HG03066 (cell line): ENCODE data around the gene RAD51B.

Experiments used
- ATAC-seq: cut with Tn5 transposase; IDR thresholded peaks from one replicate; pipeline ENCODE4 v1.9.1; 2021; ENCODE audit warnings: low read depth; ENCODE audit not compliant: unreplicated experiment

Gene RAD51B

GRCh38 chr14:67831113-67831512 is 11.5 kb downstream of the RAD51B start:
- ATAC-seq = no peak

- ATAC-seq = no peak
Measured at GRCh38 chr14:67833403-67833802, 13.8 kb downstream of the RAD51B start.

GRCh38 chr14:67835596-67835995 is 16.0 kb downstream of the RAD51B start:
- ATAC-seq = no peak

- ATAC-seq = no peak
Measured at GRCh38 chr14:67837011-67837624, 17.5 kb downstream of the RAD51B start.

- ATAC-seq = no peak
Measured at GRCh38 chr14:67846029-67846610, 26.5 kb downstream of the RAD51B start.

- no peak for ATAC-seq
Measured at GRCh38 chr14:67850066-67850830, 30.7 kb downstream of the RAD51B start.

- no peak for ATAC-seq
Measured at GRCh38 chr14:67851785-67852410, 32.3 kb downstream of the RAD51B start.

GRCh38 chr14:67852926-67853604 is 33.5 kb downstream of the RAD51B start:
- no peak for ATAC-seq

GRCh38 chr14:67853715-67854114 is 34.1 kb downstream of the RAD51B start:
- no peak for ATAC-seq

- no peak for ATAC-seq
Measured at GRCh38 chr14:67856827-67857226, 37.2 kb downstream of the RAD51B start.

GRCh38 chr14:67857778-67858350 is 38.3 kb downstream of the RAD51B start:
- ATAC-seq = no peak

- ATAC-seq = no peak
Measured at GRCh38 chr14:67859169-67859749, 39.7 kb downstream of the RAD51B start.

- ATAC-seq = no peak
Measured at GRCh38 chr14:67863223-67863622, 43.6 kb downstream of the RAD51B start.

GRCh38 chr14:67875175-67876006 is 55.8 kb downstream of the RAD51B start:
- no peak for ATAC-seq

GRCh38 chr14:67879026-67879425 is 59.4 kb downstream of the RAD51B start:
- ATAC-seq = no peak

- ATAC-seq = peak; percentile 98
Measured at GRCh38 chr14:67881225-67881624, 61.6 kb downstream of the RAD51B start.

- no peak for ATAC-seq
Measured at GRCh38 chr14:67882986-67883555, 63.5 kb downstream of the RAD51B start.

- no peak for ATAC-seq
Measured at GRCh38 chr14:67883717-67884116, 64.1 kb downstream of the RAD51B start.

- ATAC-seq = no peak
Measured at GRCh38 chr14:67886191-67886590, 66.6 kb downstream of the RAD51B start.
